ENCODE measurements around the gene AMN1. TPM values are rescaled to one million over a fixed set of nuclear protein-coding genes. Genes with fewer than 3 reads are reported as not detected.

The AMN1 gene
- total RNA-seq, 1 experiment from 2014 or later = 26.9 TPM

- intact Hi-C loops (cut with micrococcal nuclease) = loop anchor here (10.0 kb wide), 1 partner anchor 790 kb away; no protein-coding TSS in a partner anchor
- no TSS peak for BruUV-seq (replicated peaks)
- Histone ChIP-seq H3K27me3 (ENCODE audit: insufficient read depth, low read length) (no peaks in the 10 kb centered on the region), H3K4me2 (ENCODE audit: low read length) (no peak overlapping the region), H3K9me2 (ENCODE audit: insufficient read depth) (no peaks in the 10 kb centered on the region), H3K36me3 (ENCODE audit: control insufficient read depth in 1 of 2, insufficient read depth in 2 of 2, low read length in 2 of 2) (no peaks in the 10 kb centered on the region), H3K9me3 (ENCODE audit: control insufficient read depth in 1 of 2, insufficient read depth in 1 of 2, low read depth in 1 of 2, low read length in 2 of 2) (no peaks in the 10 kb centered on the region), H4K20me1 (ENCODE audit: insufficient read depth) (no peaks in the 10 kb centered on the region), H3K27ac (ENCODE audit: low read depth, low read length) (no peak overlapping the region), H3K9ac (ENCODE audit: low read length) (no peak overlapping the region), H3K79me2 (ENCODE audit: insufficient read depth, low read length) (no peaks in the 10 kb centered on the region), H3K4me1 (ENCODE audit: control insufficient read depth in 1 of 2, insufficient read depth in 2 of 2, low read length in 2 of 2) (peaks cover 2 to 8% of the 10 kb centered on the region in 2 experiments; a peak in 1 of 4 replicates), H3K4me3 (replicated peaks in 1 of 2; ENCODE audit: low read depth in 1 of 2, low read length in 2 of 2) (no peak overlapping the region), H2AFZ (ENCODE audit: low read depth, low read length, poor library complexity, severe bottlenecking) (no peak overlapping the region)
- ChIA-PET CTCF (interaction anchor here (3.2 kb wide), 1 partner anchor 232 kb away, joined by 54 read pairs; no protein-coding TSS in a partner anchor), POLR2A (no interaction called here), RAD21 (ENCODE audit: low non-redundant PET in 1 of 2, low total read pairs in 2 of 2, uncharacterized antibody in 2 of 2, unreplicated experiment in 2 of 2) (interaction anchor here in 1 of 2 experiments (1.1 kb wide), 1 partner anchor 231 kb away, joined by 5 read pairs; no protein-coding TSS in a partner anchor)
- TF ChIP-seq POLR2AphosphoS5 (IDR thresholded peaks at IDR 0.05; ENCODE audit: low read depth, low read length) (no peak), EZH2phosphoT487 (IDR thresholded peaks at IDR 0.05; ENCODE audit: borderline replicate concordance) (no peak), SP1 (IDR thresholded peaks at IDR 0.05; ENCODE audit: low read depth) (no peak)
- ATAC-seq (no peak), DNase-seq (ENCODE audit: low read depth, low spot score) (no peak)
These were observed 94.2 kb downstream of the AMN1 start for GRCh38 chr12:31634620-31635019.

GRCh38 chr12:31633464-31633863 is 95.4 kb downstream of the AMN1 start:
- Histone ChIP-seq H2AFZ (ENCODE audit: low read depth, low read length, poor library complexity, severe bottlenecking) (no peak overlapping the region), H3K4me1 (ENCODE audit: control insufficient read depth in 1 of 2, insufficient read depth in 2 of 2, low read length in 2 of 2) (peaks cover 2 to 8% of the 10 kb centered on the region in 2 experiments; a peak in 1 of 4 replicates), H4K20me1 (ENCODE audit: insufficient read depth) (no peaks in the 10 kb centered on the region), H3K36me3 (ENCODE audit: control insufficient read depth in 1 of 2, insufficient read depth in 2 of 2, low read length in 2 of 2) (no peaks in the 10 kb centered on the region), H3K9me2 (ENCODE audit: insufficient read depth) (no peaks in the 10 kb centered on the region), H3K9me3 (ENCODE audit: control insufficient read depth in 1 of 2, insufficient read depth in 1 of 2, low read depth in 1 of 2, low read length in 2 of 2) (no peaks in the 10 kb centered on the region), H3K27me3 (ENCODE audit: insufficient read depth, low read length) (no peaks in the 10 kb centered on the region), H3K4me3 (replicated peaks in 1 of 2; ENCODE audit: low read depth in 1 of 2, low read length in 2 of 2) (no peak overlapping the region), H3K79me2 (ENCODE audit: insufficient read depth, low read length) (no peaks in the 10 kb centered on the region), H3K9ac (ENCODE audit: low read length) (no peak overlapping the region), H3K27ac (ENCODE audit: low read depth, low read length) (no peak overlapping the region), H3K4me2 (ENCODE audit: low read length) (no peak overlapping the region)
- RAD21 ChIA-PET (ENCODE audit: low non-redundant PET in 1 of 2, low total read pairs in 2 of 2, uncharacterized antibody in 2 of 2, unreplicated experiment in 2 of 2) = no interaction called here
- no TSS peak for BruUV-seq (replicated peaks)
- ATAC-seq (no peak), DNase-seq (ENCODE audit: low read depth, low spot score) (no peak)
- CTCF ChIA-PET = interaction anchor here (1.6 to 3.2 kb wide), 2 partner anchors 230 kb away, joined by 7 to 54 read pairs; no protein-coding TSS in a partner anchor
- intact Hi-C loops (cut with micrococcal nuclease) = loop anchor here (10.0 kb wide), 1 partner anchor 789 kb away; no protein-coding TSS in a partner anchor
- POLR2A ChIA-PET = no interaction called here
- TF ChIP-seq ZFX (IDR thresholded peaks at IDR 0.05) = no peak
- no peak for TF ChIP-seq EZH2phosphoT487 (IDR thresholded peaks at IDR 0.05; ENCODE audit: borderline replicate concordance)
- no peak for TF ChIP-seq SP1 (IDR thresholded peaks at IDR 0.05; ENCODE audit: low read depth)
- TF ChIP-seq FOSL1 (IDR thresholded peaks at IDR 0.05; ENCODE audit: low read depth) = no peak
- TF ChIP-seq MAX (IDR thresholded peaks at IDR 0.05) = no peak
- TF ChIP-seq POLR2A (IDR thresholded peaks at IDR 0.05; ENCODE audit: borderline replicate concordance, extremely low read depth, insufficient read depth, insufficient read length) = no peak
- TF ChIP-seq SIN3A (IDR thresholded peaks at IDR 0.05; ENCODE audit: low read depth) = no peak
- no peak for TF ChIP-seq ELF1 (IDR thresholded peaks at IDR 0.05; ENCODE audit: borderline replicate concordance, low read depth)
- TF ChIP-seq REST (IDR thresholded peaks at IDR 0.05; ENCODE audit: low read depth) = no peak
- TF ChIP-seq CBX3 (IDR thresholded peaks at IDR 0.05; ENCODE audit: low read depth) = no peak
- TF ChIP-seq RAD21 (IDR thresholded peaks at IDR 0.05; ENCODE audit: low read depth) = no peak
- no peak for TF ChIP-seq ZNF274 (IDR thresholded peaks at IDR 0.05; ENCODE audit: low read depth, low read length)
- no peak for TF ChIP-seq YY1 (IDR thresholded peaks at IDR 0.05; ENCODE audit: extremely low read depth, insufficient replicate concordance, low read depth, low read length)
- TF ChIP-seq SRF (IDR thresholded peaks at IDR 0.05; ENCODE audit: low read depth) = no peak
- no peak for TF ChIP-seq POLR2AphosphoS5 (IDR thresholded peaks at IDR 0.05; ENCODE audit: low read depth, low read length)
- no peak for TF ChIP-seq CEBPB (IDR thresholded peaks at IDR 0.05; ENCODE audit: low read depth)
